Colon (tissue), 2 donors: Measurements from ENCODE around the gene C2.

ENCODE experiments used
- FAIRE-seq: peaks from 2 replicates; lab custom pipeline; 2012; peaks lifted over from hg19 to GRCh38; lab: Jason Lieb, UNC
- donor health status: control.
- donor health status: control.

The C2 gene

DNA sequence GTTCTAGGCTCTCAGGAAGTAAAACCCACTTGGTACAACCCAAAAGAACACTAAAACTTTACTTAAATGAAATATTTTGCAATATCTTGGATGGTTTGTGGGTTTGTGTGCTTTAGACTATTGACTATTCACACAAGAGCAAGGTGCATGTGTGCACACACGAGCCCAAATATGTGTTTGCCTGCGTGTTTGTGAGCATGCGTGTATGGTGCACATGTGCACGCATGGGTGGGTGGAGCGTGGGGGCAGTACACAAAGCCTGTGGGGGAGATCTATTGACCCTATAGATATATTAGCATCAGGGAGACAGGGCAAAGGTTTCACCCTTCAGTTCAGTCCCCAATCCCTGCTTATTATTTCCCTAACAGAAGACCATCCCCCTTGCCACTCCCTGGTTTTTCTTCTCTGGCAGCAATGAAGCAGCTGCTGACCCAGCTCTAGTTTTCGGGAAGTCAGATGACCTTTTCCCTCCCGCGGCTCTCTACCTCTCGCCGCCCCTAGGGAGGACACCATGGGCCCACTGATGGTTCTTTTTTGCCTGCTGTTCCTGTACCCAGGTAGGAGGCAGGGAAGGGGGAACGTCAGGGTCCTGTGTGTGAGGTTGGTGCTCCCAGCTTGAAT, at the start of gene C2:
C2 (plus strand) TSS at position 476 of the 621 bp plus-strand sequence; CDS start at position 512, 36 bp downstream.
- FAIRE-seq = no peak

DNA sequence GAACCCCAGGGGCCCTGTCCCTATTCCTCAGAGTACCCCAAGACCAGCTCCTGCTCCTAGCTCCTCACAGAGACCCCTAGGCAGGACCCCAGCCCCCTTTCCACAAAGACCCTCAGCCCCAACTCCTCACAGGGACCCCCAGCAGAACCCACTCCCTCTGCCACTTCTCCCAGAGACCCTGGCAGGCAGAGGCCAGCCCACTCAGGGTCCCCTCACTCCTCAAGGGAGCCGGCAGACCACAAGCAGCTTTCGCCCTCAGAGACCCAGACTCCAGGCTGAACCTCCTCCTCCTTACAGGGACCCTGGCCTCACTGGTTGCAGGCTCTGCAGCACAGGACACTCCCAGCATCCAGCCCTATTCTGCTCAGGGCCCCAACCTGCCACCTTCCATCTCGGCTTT, 49.3 kb upstream of the C2 start:
- FAIRE-seq = no peak

- no peak for FAIRE-seq
Observed at GRCh38 chr6:31878726-31879125, 48.8 kb upstream of the C2 start, which contains the start of gene SLC44A4. TSS of gene SLC44A4 (minus strand) at chr6:31878997. CDS start at chr6:31878980, 17 bp downstream.

DNA sequence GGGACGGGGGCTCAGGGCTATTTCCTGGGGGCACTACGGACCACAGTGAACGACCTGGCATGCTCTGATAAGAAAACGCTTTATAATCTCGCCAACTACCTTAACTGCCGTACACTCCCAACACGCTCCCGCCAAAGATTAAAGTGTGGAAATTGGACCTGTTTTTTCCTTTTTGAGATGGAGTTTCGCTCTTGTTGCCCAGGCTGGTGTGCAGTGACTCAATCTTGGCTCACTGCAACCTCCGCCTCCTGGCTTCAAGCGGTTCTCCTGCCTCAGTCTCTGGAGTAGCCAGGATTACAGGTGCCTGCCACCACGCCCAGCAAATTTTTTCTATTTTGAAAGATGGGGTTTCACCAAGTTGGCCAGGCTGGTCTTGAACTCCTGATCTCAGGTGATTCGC, 48.4 kb upstream of the C2 start:
- FAIRE-seq = no peak

DNA sequence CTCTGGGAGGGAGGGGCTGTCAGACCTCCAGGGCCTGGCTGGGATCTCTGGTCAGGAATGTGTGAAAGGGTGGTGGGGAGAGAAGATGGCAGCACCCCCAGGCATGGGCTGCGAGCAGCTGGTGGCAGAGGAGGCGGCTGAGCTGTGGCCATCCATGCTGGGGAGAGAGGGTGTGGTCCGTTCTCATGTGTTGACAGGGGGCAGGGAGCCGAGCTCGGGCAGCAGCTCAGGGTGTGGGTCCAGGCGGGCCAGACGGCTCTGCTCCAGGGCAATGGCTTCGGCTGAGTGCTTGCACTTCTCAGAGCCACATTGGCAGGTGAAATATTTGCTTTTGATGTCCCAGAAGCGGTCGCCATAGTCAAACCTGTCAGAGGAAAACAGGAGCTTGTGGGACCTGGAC, 47.6 kb upstream of the C2 start:
- no peak for FAIRE-seq

DNA sequence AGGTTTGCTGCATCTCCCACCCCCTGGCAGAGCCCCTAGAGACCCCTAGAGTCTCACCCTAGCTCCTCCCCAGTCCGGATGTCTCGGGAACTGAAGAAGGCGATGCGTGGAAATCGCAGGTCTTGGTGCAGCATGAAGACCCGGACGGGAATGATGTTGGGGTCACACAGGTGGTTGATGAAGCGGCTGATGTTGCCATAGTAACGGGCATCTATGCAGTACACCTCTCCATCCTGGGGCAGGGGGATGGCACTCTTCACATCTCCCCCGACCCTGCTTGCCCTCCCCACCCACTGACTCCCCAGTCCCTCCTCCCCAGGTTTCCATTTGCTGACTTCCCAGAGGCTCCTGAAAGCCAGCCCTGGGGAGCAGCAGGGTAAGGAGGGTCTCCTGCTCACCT, 46.9 kb upstream of the C2 start:
- FAIRE-seq = no peak

DNA sequence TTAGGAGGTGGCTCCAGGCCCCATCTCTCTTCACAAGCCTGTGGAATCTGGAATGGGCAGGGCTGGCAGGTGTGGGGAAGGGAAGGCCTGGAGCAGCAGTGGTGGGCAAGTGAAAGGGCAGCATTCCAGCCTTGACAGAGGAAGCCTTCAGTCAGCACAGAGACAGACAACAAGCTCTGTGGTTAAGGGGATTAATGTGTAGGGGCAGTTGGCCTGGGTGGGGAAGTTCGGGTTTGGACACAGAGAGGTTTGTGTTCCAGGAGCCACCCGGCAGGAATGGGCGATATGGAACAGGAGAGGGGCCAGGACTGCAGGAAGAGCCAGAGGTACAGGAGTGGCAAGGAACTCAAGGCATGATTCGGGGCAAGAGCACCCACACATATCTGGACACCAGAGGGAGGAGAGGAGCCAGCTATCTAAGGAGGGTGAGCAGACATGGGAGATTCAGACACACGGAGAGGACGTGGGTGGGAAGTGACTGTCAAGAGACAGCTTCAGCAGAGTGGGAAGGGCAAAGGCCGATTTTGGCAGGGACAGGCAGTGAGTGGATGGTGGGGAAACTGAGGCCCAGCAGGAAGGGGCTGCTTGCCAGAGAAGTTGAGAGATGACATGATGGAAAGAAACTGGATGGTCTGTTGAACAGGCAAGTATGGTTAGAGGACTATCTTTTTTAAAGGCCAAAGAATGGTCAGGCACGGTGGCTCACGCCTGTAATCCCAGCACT, 46.2 kb upstream of the C2 start:
- FAIRE-seq = no peak

- no peak for FAIRE-seq
Observed at GRCh38 chr6:31882344-31882743, 45.2 kb upstream of the C2 start.

GRCh38 chr6:31883676-31884075, 43.8 kb upstream of the C2 start:
- no peak for FAIRE-seq

GRCh38 chr6:31884528-31885035, 42.9 kb upstream of the C2 start:
- no peak for FAIRE-seq

DNA sequence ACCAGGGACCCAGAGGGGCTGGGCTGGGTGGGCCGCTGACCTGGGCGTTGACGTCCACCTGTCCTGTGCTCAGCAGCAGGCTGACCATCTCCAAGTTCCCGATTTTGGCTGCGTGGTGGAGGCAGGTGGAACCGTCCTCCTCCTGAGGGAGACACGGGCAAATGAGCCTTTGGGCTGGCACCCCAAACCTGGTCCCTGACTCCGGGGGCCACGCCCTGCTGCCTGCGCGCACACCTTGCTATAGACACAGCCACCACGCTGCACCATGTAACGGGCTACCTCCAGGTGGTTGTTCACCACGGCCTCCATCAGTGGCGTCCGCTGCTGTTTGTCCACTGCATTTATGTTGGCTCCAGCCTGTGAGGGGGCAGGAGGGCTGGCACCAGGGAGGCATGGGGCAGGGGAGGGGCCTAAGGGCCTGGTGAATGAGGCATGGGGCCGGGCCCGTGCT, 41.0 kb upstream of the C2 start:
- no peak for FAIRE-seq

GRCh38 chr6:31887173-31888007, 40.1 kb upstream of the C2 start:
- no peak for FAIRE-seq

DNA sequence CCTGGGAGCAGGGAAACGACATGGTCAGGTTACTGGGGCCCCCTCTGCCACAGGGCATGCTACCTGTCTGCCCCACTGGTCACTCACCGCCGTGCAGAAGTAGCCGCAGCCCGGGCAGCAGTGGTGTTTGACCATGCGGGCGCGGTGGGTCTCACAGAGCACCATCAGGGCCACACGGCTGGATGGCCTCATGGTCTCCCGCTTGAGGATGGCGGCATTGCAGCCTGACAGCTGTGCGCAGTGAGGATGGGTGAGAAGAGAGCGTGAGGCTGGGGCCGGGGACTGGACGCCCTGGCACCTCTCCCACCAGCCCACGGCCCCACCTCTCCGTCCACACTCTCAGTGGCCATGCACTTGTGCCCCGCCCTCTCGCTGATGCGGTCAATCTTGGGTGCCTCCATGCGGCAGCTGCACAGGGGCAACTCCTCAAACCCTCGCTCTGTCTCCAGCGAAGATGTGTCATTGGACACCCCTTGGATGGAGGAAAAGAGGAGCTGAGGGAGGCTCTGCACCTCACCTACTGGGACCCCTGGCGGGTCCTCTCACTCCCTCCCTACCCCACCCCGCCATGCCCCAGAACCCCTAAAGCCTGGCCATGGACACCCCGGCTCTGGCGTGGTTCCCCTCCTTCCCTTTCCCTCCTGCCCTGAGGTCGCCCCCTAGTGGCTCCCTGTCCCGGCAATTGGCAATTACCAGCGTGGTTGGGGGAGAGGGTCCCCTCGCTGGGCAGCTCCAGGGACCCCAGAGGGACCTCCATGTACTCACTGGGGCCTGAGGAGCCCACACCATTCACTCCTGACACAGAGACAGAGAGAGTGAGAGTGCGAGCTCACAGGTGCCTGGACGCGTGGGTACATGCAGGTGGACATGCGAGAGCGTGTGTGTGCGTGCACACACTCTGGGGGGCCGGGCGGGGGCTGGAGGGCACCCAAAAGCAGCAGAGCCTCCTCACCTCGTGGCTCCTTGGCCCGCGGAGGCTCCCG, 39.0 kb upstream of the C2 start:
- FAIRE-seq = no peak

- no peak for FAIRE-seq
Observed at GRCh38 chr6:31889331-31889972, 38.1 kb upstream of the C2 start.

GRCh38 chr6:31892821-31893220, 34.7 kb upstream of the C2 start:
- no peak for FAIRE-seq

DNA sequence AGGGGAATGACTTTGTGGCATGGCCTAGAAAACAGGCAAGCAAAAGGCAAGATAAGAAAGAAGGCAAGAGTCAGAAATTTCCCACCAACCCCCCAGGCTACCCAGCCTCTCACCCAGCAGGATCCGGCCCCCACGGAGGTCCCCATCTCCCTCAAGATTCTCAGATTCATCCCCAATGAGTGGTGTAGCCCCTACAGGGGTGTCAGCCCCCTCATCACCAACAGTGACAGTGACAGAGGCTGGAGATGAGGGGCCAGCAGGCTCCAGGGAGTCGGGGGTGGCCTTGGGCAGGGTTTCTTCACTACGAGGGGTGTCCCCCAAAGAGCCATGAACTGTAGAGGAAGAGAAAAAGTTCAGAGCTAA, 31.0 kb upstream of the C2 start:
- FAIRE-seq = no peak

- FAIRE-seq = no peak
Observed at GRCh38 chr6:31896856-31897611, 30.5 kb upstream of the C2 start.

DNA sequence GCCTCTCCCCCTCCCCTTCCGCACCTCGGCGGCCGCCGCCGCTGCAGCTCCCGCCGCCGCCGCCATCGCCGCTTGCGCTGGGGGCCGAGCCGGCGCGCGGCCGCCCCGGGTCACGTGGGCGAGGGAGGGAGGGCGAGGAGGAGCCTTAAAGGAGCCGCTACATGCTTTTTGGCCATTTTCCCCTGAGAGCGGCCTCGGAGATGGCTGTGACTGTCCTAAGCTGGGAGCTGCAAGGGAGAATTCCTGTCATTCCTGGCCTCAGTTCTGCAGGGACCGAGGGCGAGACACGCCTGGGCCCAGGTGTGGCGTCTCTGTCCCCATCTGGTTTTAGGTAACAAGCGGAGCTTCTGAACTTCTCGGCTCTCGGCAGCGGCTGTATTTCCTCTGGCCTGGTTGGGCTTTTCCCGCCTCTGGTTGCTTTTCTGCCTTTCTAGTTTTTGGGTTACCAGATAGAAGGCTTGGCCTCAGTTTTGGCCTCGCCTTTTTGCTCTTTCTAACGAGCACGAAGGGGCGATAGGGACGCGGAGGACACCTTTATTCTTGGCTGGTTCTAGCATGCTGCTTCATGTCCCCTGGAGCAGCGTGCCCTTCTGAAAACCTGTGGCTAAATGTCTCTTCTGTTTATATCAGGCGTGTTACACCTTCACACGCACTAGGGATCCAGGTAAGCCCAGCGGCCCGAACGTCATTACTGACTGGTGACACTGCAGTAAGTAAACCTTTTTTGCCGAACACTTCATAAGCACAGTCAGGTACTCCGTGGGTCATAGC, 29.7 kb upstream of the C2 start, which contains the start of gene EHMT2:
EHMT2 (minus strand) TSS at position 87 of the 771 bp plus-strand sequence; CDS start at position 66, 21 bp downstream.
- FAIRE-seq = no peak

DNA sequence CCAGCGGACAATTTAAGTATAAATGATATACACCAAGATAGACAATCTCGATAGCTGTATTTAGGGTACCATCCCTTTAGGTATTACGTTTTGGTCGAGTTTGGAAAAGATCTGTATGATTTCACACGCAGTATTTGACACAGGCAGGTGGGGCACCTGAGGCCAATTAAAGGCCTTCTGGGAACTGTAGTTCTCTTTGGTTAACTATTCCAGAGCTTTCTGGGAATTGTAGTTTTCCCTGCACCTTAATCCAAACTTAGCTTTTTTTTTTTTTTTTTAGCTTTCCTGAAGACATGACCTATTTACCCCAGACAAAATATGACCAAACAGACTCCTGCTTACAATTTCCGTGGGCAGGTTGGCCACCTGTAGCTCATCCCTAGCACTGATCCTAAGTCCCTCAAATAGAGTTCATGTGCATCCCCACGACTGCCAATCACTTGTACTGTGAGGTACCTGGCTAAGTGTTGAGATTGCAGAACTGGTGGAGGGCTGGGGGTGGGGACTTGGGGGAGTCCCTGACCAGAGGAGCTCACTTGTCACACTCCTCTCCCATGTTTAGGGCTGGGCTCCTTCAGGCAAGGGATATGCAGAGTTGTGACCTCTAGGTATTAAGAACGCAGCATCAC, 29.0 kb upstream of the C2 start:
- no peak for FAIRE-seq
